Kidney (tissue), 13 donors: ENCODE data around the gene KRABD2.

Experiments
- DNase-seq, 5 donors: peaks; one replicate each; pipeline ENCODE4 v3.0.0-alpha.2; 2013 to 2020
- FAIRE-seq: peaks from 2 replicates; lab custom pipeline; 2012; peaks lifted over from hg19 to GRCh38; lab: Jason Lieb, UNC
- H3K27ac ChIP-seq, 2 donors: one replicate each; pipeline ENCODE4 v1.7.0; 2013; ENCODE audit warnings: low read depth in 2 of 2, low read length in 2 of 2, inconsistent platforms in 1 of 2
- H3K27me3 ChIP-seq: one replicate; pipeline ENCODE4 v1.7.1; 2013; ENCODE audit warnings: low read length, inconsistent platforms; ENCODE audit not compliant: control insufficient read depth, insufficient read depth
- H3K36me3 ChIP-seq, 3 donors: one replicate each; pipeline versions ENCODE4 v1.7.0 to v1.7.1; 2013; ENCODE audit warnings: low read length in 3 of 3, control low read depth in 1 of 3, inconsistent platforms in 1 of 3; ENCODE audit not compliant: insufficient read depth in 3 of 3, control insufficient read depth in 2 of 3
- H3K4me1 ChIP-seq, 3 donors: one replicate each; pipeline versions ENCODE4 v1.7.0 to v1.7.1; 2013; ENCODE audit warnings: low read length in 3 of 3, inconsistent platforms in 1 of 3, low read depth in 1 of 3; ENCODE audit not compliant: control insufficient read depth in 2 of 3, insufficient read depth in 2 of 3
- H3K4me3 ChIP-seq, 3 donors: one replicate each; pipeline versions ENCODE4 v1.7.0 to v1.8.1; 2013; ENCODE audit warnings: low read length in 3 of 3, control low read depth in 1 of 3, inconsistent platforms in 1 of 3
- H3K9ac ChIP-seq, 3 donors: one replicate each; pipeline versions ENCODE4 v1.7.0 to v1.7.1; 2013; ENCODE audit warnings: low read length in 3 of 3, control low read depth in 1 of 3, inconsistent platforms in 1 of 3
- H3K9me3 ChIP-seq, 3 donors: one replicate each; pipeline versions ENCODE4 v1.7.0 to v1.7.1; 2013; ENCODE audit warnings: low read length in 3 of 3, control low read depth in 1 of 3, inconsistent platforms in 1 of 3; ENCODE audit not compliant: control insufficient read depth in 2 of 3, insufficient read depth in 1 of 3
- CTCF ChIP-seq: IDR thresholded peaks from 3 replicates; pipeline ENCODE4 v1.5.1; 2012; ENCODE audit warnings: mild to moderate bottlenecking, moderate library complexity, borderline replicate concordance; ENCODE audit not compliant: insufficient read depth; ENCODE audit errors: extremely low read depth
- intact Hi-C: fragments of 100-400 bp; cut with DNase I; formaldehyde crosslinking; loops from one replicate; pipeline ENCODE4 v1.11.1; 2022
- donor health status: control.
- donor health status: control.
- donor health status: control.
- donor health status: control.
- donor health status: control.
- donor health status: DM: yes; HTN: yes; CAD: no.
- donor health status: Normal renal cell carcinoma (clear cell type).

Gene KRABD2

GRCh38 chr17:8376271-8377067 is at the start of gene KRABD2:
Gene KRABD2, minus strand, starts transcription at chr17:8376704.
- Histone ChIP-seq H3K27me3 (no peaks in the 10 kb centered on the region), H3K4me3 (peak within 1 kb of the TSS; percentile 78 to 98 (median 88)), H3K9me3 (no peaks in the 10 kb centered on the region), H3K27ac (peak within 1 kb of the TSS; percentile 92 to 95), H3K4me1 (peaks cover 3 to 21% (median 19%) of the 10 kb centered on the region in 3 donors), H3K36me3 (peaks cover 8 to 33% (median 19%) of the 10 kb centered on the region in 3 donors), H3K9ac (peak within 1 kb of the TSS; percentile 64 to 98 (median 81))
- peak; percentile 57 for TF ChIP-seq CTCF
- intact Hi-C loops: no loop called here
- FAIRE-seq (no peak), DNase-seq (peak; percentile 93 to 97 (median 95))

- Histone ChIP-seq H3K27me3 (no peaks in the 10 kb centered on the region), H3K9ac (no peak overlapping the region), H3K9me3 (no peaks in the 10 kb centered on the region), H3K4me1 (peaks cover 0 to 8% (median 6%) of the 10 kb centered on the region in 3 donors), H3K27ac (peak overlapping the region in 1 of 2 donors; percentile 29), H3K4me3 (no peak overlapping the region), H3K36me3 (no peaks in the 10 kb centered on the region)
- no peak for FAIRE-seq
- intact Hi-C loops: no loop called here
- no peak for TF ChIP-seq CTCF
- DNase-seq: no peak
Observed at GRCh38 chr17:8421571-8421970, 45.1 kb upstream of the KRABD2 start.

- Histone ChIP-seq H3K9ac (peak overlapping the region in 1 of 3 donors; percentile 1), H3K4me1 (peaks cover 0 to 8% (median 6%) of the 10 kb centered on the region in 3 donors), H3K36me3 (no peaks in the 10 kb centered on the region), H3K27ac (peak overlapping the region; percentile 49 to 75), H3K27me3 (no peaks in the 10 kb centered on the region), H3K4me3 (no peak overlapping the region), H3K9me3 (no peaks in the 10 kb centered on the region)
- peak; percentile 97 for FAIRE-seq
- TF ChIP-seq CTCF: no peak
- intact Hi-C loops: no loop called here
- DNase-seq: peak in 4 of 5 donors; percentile 36 to 86 (median 72)
Observed at GRCh38 chr17:8420041-8420934, 43.8 kb upstream of the KRABD2 start.
